Mesodermal cell (in vitro differentiated cells): ENCODE results near the gene CDC23. TPM values are rescaled to one million over a fixed set of nuclear protein-coding genes. Genes with fewer than 3 reads are reported as not detected.
A peak's percentile ranks its signal among the peaks of the same experiment; 100 is the strongest.
"Not testable (repeated sequence)": the region's sequence is repeated elsewhere in the genome, so short reads cannot be mapped to it uniquely, and the experiment has no call there.

Experiments
- H3K27ac ChIP-seq: 2 replicates; pipeline ENCODE4 v1.7.0; 2013; ENCODE audit warnings: mild to moderate bottlenecking, low read depth, low read length, moderate library complexity; ENCODE audit not compliant: severe bottlenecking
- H3K36me3 ChIP-seq: 2 replicates; pipeline ENCODE4 v1.7.1; 2013; ENCODE audit warnings: mild to moderate bottlenecking, low read length, moderate library complexity; ENCODE audit not compliant: control insufficient read depth, insufficient read depth
- H3K4me1 ChIP-seq: one replicate; pipeline ENCODE4 v1.7.1; 2013; ENCODE audit warnings: mild to moderate bottlenecking, low read length; ENCODE audit not compliant: insufficient read depth, control insufficient read depth, poor library complexity, severe bottlenecking
- H3K4me3 ChIP-seq: 2 replicates; pipeline ENCODE4 v1.7.0; 2013; ENCODE audit warnings: low read length, control low read depth, mild to moderate bottlenecking; ENCODE audit not compliant: insufficient read depth, poor library complexity, severe bottlenecking; ENCODE audit errors: extremely low read depth
- H3K9me3 ChIP-seq: 2 replicates; pipeline ENCODE4 v1.7.1; 2013; ENCODE audit warnings: mild to moderate bottlenecking, low read length, moderate library complexity; ENCODE audit not compliant: control insufficient read depth
- WGBS, 2 experiments: methylation state at CpG; one replicate each; pipeline ENCODE4 v1.1.5; 2013; ENCODE audit warnings: missing lambda C conversion rate in 2 of 2; ENCODE audit not compliant: insufficient coverage in 2 of 2; 5-methylcytosine and 5-hydroxymethylcytosine counted together
- polyA plus RNA-seq, 2 experiments: library from polyadenylated mRNA; stranded (reverse); fragments of 50-300 nt; gene quantifications; one replicate each; pipeline ENCODE4 v1.2.3, GENCODE V29; 2013

Gene CDC23, protein sequence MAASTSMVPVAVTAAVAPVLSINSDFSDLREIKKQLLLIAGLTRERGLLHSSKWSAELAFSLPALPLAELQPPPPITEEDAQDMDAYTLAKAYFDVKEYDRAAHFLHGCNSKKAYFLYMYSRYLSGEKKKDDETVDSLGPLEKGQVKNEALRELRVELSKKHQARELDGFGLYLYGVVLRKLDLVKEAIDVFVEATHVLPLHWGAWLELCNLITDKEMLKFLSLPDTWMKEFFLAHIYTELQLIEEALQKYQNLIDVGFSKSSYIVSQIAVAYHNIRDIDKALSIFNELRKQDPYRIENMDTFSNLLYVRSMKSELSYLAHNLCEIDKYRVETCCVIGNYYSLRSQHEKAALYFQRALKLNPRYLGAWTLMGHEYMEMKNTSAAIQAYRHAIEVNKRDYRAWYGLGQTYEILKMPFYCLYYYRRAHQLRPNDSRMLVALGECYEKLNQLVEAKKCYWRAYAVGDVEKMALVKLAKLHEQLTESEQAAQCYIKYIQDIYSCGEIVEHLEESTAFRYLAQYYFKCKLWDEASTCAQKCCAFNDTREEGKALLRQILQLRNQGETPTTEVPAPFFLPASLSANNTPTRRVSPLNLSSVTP
- 35.4 TPM for polyA plus RNA-seq (2013, experiment 1 of 2)
- polyA plus RNA-seq (2013, experiment 2 of 2): 36.0 TPM

- Histone ChIP-seq H3K27ac (peak within 1 kb of the TSS; percentile 81), H3K9me3 (no peaks in the 10 kb centered on the region), H3K4me3 (peak within 1 kb of the TSS; percentile 100), H3K36me3 (peaks cover 29% of the 10 kb centered on the region), H3K4me1 (peaks cover 3% of the 10 kb centered on the region)
- WGBS, 2 experiments: 7 to 10% methylated on average over 23 to 25 of the region's 32 CpGs
Observed at GRCh38 chr5:138213161-138214029, at the start of gene CDC23. CDC23 (minus strand) TSS chr5:138213323; CDS start chr5:138213312, 11 bp downstream.

DNA sequence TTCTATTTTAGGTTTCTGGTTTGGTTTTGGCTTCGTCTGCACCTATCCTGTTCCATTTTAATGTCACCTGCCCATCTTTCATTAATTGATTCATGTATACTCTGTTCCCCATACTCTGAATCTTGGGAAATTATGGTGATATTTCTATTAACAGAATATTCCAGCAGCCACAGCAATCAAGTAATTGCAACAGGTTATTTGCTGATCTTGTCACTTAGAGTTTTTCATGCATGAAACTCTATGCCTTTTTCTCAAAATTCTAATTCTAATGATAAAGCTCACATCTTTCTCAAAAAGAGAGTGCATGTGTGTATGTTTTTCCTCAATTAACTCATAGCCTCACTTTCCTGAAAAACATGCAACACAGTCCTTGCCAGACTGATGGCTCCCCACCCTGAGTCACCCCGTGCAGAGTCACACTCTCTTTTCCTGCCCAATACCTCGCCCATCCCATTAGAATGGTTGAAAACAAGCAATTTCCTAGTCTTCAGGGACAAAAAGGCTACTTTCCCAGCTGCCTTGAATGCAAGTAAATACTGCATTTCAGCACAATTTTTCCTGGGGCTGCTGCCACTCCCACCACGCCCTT, 45.7 kb upstream of the CDC23 start:
- H3K36me3 ChIP-seq: no peaks in the 10 kb centered on the region
- 80 to 87% methylated on average over 3 of the region's 4 CpGs for WGBS, 2 experiments
- H3K27ac ChIP-seq: no peak overlapping the region
- H3K4me3 ChIP-seq: no peak overlapping the region
- no peaks in the 10 kb centered on the region for H3K4me1 ChIP-seq
- no peaks in the 10 kb centered on the region for H3K9me3 ChIP-seq

DNA sequence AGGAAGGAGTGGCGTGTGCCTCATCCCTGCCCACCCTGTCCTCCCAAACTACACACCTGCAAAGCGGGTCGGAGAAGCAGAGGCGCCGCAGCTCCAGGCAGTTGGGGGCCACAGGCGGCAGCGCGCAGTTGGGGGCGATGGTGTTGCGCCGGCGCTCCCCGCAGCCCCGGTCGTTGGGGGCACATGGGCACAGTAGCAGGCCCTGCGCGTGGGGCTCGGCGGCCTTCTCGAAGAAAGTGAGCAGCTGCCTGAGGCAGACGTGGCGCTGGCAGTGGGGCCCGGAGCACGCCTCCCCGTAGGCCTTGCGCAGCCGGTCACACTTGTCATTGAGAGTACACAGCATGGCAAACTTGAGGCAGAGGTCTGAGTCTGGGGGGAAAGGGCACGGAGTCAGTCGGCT, 44.5 kb upstream of the CDC23 start:
- WGBS, 2 experiments: 97% methylated on average over 19 to 26 of the region's 29 CpGs
- H3K4me1 ChIP-seq: no peaks in the 10 kb centered on the region
- no peaks in the 10 kb centered on the region for H3K9me3 ChIP-seq
- no peaks in the 10 kb centered on the region for H3K36me3 ChIP-seq
- H3K4me3 ChIP-seq: no peak overlapping the region
- H3K27ac ChIP-seq: no peak overlapping the region

GRCh38 chr5:138252944-138253343, 39.8 kb upstream of the CDC23 start:
- no peaks in the 10 kb centered on the region for H3K36me3 ChIP-seq
- no peaks in the 10 kb centered on the region for H3K4me1 ChIP-seq
- H3K27ac ChIP-seq: no peak overlapping the region
- H3K9me3 ChIP-seq: no peaks in the 10 kb centered on the region
- no peak overlapping the region for H3K4me3 ChIP-seq
- 95% methylated on average over 3 of the region's 3 CpGs; no CpG with 5 or more reads in 1 of the 2 experiments for WGBS, 2 experiments

GRCh38 chr5:138247800-138248199, 34.7 kb upstream of the CDC23 start:
- WGBS, 2 experiments: 91 to 100% methylated on average over 1 of the region's 2 CpGs
- peaks cover 14% of the 10 kb centered on the region for H3K4me1 ChIP-seq
- H3K9me3 ChIP-seq, H3K4me3 ChIP-seq, H3K27ac ChIP-seq, H3K36me3 ChIP-seq: not testable (repeated sequence)

GRCh38 chr5:138246822-138247221, 33.7 kb upstream of the CDC23 start:
- 96 to 100% methylated on average over 2 of the region's 4 CpGs for WGBS, 2 experiments
- Histone ChIP-seq H3K9me3 (no peaks in the 10 kb centered on the region), H3K27ac (no peak overlapping the region), H3K4me3 (no peak overlapping the region), H3K4me1 (peaks cover 20% of the 10 kb centered on the region), H3K36me3 (no peaks in the 10 kb centered on the region)

DNA sequence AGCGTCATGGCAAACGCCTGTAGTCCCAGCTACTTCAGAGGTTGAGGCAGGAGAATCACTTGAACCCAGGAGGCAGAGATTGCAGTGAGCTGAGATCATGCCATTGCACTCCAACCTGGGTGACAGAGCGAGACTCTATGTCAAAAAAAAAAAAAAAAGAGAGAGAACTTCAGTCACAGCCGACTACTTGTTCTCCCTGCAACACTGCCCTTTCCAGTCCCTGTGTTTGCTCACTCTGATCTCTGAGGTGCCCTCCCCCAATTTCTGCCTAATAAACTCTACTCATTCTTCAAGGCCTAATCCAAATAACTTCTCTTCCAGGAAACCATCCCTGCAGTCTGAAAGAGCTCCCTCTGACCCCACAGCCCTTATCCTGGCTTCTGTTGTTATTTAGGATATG, 33.2 kb upstream of the CDC23 start:
- Histone ChIP-seq H3K4me3 (no peak overlapping the region), H3K27ac (no peak overlapping the region), H3K9me3 (no peaks in the 10 kb centered on the region), H3K4me1 (peaks cover 20% of the 10 kb centered on the region), H3K36me3 (no peaks in the 10 kb centered on the region)
- 87 to 94% methylated on average over 2 of the region's 4 CpGs for WGBS, 2 experiments

- Histone ChIP-seq H3K27ac (peak overlapping the region; percentile 67), H3K4me1 (peaks cover 20% of the 10 kb centered on the region), H3K9me3 (no peaks in the 10 kb centered on the region), H3K36me3 (no peaks in the 10 kb centered on the region), H3K4me3 (no peak overlapping the region)
- 40% methylated on average over 1 of the region's 1 CpG; no CpG with 5 or more reads in 1 of the 2 experiments for WGBS, 2 experiments
Observed at GRCh38 chr5:138245717-138246116, 32.6 kb upstream of the CDC23 start.

DNA sequence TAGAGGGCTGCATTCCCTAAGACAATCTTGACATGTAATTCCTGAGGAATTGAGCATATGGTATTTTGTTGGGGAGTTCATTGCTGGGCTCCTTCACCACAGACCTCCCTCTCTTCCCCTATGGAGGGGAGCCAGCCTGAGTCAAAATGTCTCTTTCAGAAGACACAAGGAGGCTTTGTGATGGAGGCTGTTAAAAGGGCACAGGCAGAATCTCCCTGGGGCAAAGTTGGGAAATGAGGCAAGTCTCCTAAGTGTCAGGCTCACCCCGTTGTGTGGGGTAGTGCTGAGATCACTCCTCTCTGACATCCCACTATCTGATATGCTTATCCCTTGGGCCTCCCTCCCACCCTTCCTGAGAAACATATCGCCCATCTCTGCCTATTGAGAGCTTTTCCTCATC, 30.7 kb upstream of the CDC23 start:
- 63 to 100% methylated on average over 1 to 2 of the region's 2 CpGs for WGBS, 2 experiments
- Histone ChIP-seq H3K4me1 (peaks cover 20% of the 10 kb centered on the region), H3K9me3 (no peaks in the 10 kb centered on the region), H3K4me3 (no peak overlapping the region), H3K36me3 (no peaks in the 10 kb centered on the region), H3K27ac (peak overlapping the region; percentile 73)
